Ectodermal cell (in vitro differentiated cells): Measurements from ENCODE around the gene ADAMTS2.

Source experiments
- H3K27ac ChIP-seq: 2 replicates; pipeline ENCODE4 v1.7.0; 2013; ENCODE audit warnings: mild to moderate bottlenecking, low read depth, low read length; ENCODE audit not compliant: insufficient read depth, poor library complexity, severe bottlenecking
- H3K27me3 ChIP-seq: 2 replicates; pipeline ENCODE4 v1.7.0; 2013; ENCODE audit warnings: mild to moderate bottlenecking, low read length; ENCODE audit not compliant: insufficient read depth, control insufficient read depth, poor library complexity, severe bottlenecking
- H3K36me3 ChIP-seq: one replicate; pipeline ENCODE4 v1.7.0; 2013; ENCODE audit warnings: low read length; ENCODE audit not compliant: control insufficient read depth, insufficient read depth
- H3K4me1 ChIP-seq: one replicate; pipeline ENCODE4 v1.7.0; 2013; ENCODE audit warnings: low read length; ENCODE audit not compliant: control insufficient read depth, insufficient read depth
- H3K4me3 ChIP-seq: 2 replicates; pipeline ENCODE4 v1.7.0; 2013; ENCODE audit warnings: low read depth, low read length, control low read depth; ENCODE audit not compliant: insufficient read depth
- H3K9me3 ChIP-seq: 2 replicates; pipeline ENCODE4 v1.7.0; 2013; ENCODE audit warnings: mild to moderate bottlenecking, low read length, moderate library complexity; ENCODE audit not compliant: control insufficient read depth
- WGBS, 2 experiments: methylation state at CpG; one replicate each; pipeline ENCODE4 v1.1.7; 2013; ENCODE audit warnings: missing lambda C conversion rate in 2 of 2; 5-methylcytosine and 5-hydroxymethylcytosine counted together

The ADAMTS2 gene

GRCh38 chr5:179378116-179378440, 32.8 kb upstream of the ADAMTS2 start:
- no peak overlapping the region for H3K27ac ChIP-seq
- 79 to 84% methylated on average over 5 of the region's 5 CpGs for WGBS, 2 experiments
- no peaks in the 10 kb centered on the region for H3K4me1 ChIP-seq
- no peaks in the 10 kb centered on the region for H3K9me3 ChIP-seq
- H3K36me3 ChIP-seq, result no peaks in the 10 kb centered on the region
- no peaks in the 10 kb centered on the region for H3K27me3 ChIP-seq
- no peak overlapping the region for H3K4me3 ChIP-seq

DNA sequence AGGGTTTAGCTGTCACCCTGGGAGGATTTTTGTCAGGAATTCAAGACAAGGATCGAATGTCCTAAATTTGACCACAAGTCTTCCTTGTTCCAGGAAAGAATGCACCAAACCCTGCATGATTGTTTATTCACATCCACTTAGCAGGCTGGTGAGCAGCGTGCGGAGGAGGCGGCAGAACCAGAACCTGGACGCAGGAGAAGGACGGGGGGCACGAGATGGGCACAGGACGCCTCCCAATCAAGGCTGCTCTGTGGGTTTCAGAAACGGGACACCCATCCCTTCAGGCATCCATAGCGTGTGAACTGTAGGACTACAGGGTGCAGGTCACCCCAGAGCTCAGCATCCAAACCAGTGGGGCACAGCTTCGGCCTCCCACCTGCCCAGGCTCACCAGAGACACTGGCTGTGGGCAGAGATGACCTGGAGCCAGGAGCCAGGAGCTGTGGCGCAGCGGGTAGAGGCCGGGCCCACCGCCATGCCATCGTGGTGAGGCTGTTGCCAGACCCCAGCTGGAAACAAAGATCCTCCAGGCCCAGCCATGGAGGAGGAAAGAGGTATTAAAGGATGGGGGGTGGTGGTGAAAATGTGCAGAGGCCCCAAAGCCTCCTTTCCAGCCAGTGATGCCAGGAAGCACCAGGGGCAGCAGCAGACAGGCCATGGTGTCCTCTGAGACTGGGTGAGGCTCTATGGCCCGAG, 32.3 kb upstream of the ADAMTS2 start:
- WGBS, 2 experiments, result 89% methylated on average over 17 of the region's 17 CpGs
- Histone ChIP-seq H3K36me3 (no peaks in the 10 kb centered on the region), H3K9me3 (no peaks in the 10 kb centered on the region), H3K27ac (no peak overlapping the region), H3K4me3 (no peak overlapping the region), H3K4me1 (no peaks in the 10 kb centered on the region), H3K27me3 (no peaks in the 10 kb centered on the region)

DNA sequence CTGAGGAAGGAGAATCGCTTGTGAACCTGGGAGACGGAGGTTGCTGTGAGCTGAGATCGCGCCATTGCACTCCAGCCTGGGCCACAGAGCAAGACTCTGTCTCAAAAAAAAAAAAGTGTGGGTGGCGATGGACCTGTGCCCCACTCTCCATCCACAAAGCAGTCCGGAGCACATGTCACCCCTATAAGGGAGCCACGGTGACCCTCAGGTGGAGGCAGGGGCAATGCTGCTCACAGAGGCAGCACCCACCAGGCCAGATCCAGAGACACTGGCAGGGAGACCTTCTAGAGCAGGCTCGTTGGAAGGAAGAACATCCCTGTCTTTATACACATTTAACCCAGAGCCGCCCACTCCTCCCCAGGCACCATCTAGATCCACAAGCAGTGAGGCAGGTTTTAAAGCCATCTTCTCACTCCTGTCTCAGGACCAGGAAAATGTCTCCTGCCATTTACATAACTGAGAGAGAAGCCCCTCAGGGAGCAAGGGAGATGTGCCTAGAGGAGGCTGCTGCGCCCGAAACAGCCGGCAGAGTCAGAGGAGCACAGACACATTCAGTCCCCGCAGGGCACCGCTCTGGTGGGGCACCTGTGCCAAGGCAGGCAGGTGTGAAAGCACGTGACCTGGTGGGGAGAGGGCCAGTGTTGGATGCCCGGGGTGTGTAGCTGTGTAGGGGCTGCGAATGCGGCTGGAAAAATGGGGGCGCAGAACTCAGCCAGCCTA, 31.6 kb upstream of the ADAMTS2 start:
- Histone ChIP-seq H3K36me3 (no peaks in the 10 kb centered on the region), H3K4me1 (no peaks in the 10 kb centered on the region), H3K27ac (no peak overlapping the region), H3K9me3 (no peaks in the 10 kb centered on the region), H3K4me3 (no peak overlapping the region), H3K27me3 (no peaks in the 10 kb centered on the region)
- 88 to 91% methylated on average over 19 of the region's 19 CpGs for WGBS, 2 experiments

- Histone ChIP-seq H3K27me3 (no peaks in the 10 kb centered on the region), H3K4me3 (no peak overlapping the region), H3K9me3 (no peaks in the 10 kb centered on the region), H3K27ac (no peak overlapping the region), H3K4me1 (no peaks in the 10 kb centered on the region), H3K36me3 (no peaks in the 10 kb centered on the region)
- 87 to 92% methylated on average over 2 of the region's 2 CpGs for WGBS, 2 experiments
These were observed 30.6 kb upstream of the ADAMTS2 start for GRCh38 chr5:179375831-179376365.

DNA sequence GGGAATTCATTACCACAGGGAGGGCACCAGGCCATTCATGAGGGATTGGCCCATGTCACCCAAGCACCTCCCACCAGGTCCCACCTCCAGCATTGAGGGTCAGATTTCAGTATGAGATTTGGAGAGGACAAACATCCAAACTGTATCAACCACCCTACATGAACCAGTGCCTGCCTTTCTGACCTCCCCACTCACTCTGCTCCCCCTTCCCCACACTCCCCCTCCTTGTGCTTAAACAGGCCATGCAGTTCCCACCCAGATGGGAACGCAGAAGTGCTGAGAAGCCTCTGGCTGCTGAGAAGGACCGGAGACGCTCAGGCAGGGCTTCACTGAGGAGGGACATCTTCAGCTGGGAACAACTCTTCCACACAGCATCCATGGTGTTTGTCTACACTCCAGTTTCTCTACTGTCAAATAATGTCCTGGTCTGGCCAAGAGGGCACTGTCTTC, 30.0 kb upstream of the ADAMTS2 start:
- no peak overlapping the region for H3K4me3 ChIP-seq
- no peaks in the 10 kb centered on the region for H3K27me3 ChIP-seq
- H3K36me3 ChIP-seq, result no peaks in the 10 kb centered on the region
- H3K27ac ChIP-seq, result no peak overlapping the region
- 88 to 90% methylated on average over 3 of the region's 3 CpGs for WGBS, 2 experiments
- H3K9me3 ChIP-seq, result no peaks in the 10 kb centered on the region
- no peaks in the 10 kb centered on the region for H3K4me1 ChIP-seq

DNA sequence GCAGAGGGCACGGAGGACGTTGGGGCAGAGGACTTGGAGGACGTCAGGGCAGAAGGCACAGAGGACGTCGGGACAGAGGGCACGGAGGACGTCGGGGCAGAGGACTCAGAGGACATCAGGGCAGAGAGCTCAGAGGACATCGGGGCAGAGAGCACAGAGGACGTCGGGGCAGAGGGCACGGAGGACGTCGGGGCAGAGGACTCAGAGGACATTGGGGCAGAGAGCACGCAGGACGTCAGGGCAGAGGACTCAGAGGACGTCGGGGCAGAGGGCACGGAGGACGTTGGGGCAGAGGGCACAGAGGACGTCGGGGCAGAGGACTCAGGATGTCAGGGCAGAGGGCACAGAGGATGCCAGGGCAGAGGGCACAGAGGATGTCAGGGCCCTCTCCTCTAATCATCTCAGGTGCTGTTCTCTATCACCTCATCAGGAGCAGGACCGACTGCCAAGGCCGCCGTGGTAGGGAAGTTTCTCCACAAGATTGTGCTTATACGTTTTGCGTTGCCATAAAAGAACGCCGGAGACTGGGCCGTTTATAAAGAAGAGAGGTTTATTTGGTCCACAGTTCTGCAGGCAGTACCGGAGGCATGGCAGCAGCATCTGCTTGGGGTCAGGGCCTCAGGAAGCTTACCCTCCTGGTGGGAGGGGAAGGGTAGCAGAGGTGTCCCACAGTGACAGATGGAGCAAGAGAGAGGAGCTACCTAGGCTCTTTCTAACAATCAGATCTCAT, 29.4 kb upstream of the ADAMTS2 start:
- WGBS, 2 experiments, result 92 to 93% methylated on average over 31 of the region's 31 CpGs
- no peak overlapping the region for H3K4me3 ChIP-seq
- H3K9me3 ChIP-seq, result no peaks in the 10 kb centered on the region
- H3K36me3 ChIP-seq, result no peaks in the 10 kb centered on the region
- no peaks in the 10 kb centered on the region for H3K4me1 ChIP-seq
- no peak overlapping the region for H3K27ac ChIP-seq
- H3K27me3 ChIP-seq, result no peaks in the 10 kb centered on the region

- Histone ChIP-seq H3K4me3 (no peak overlapping the region), H3K9me3 (no peaks in the 10 kb centered on the region), H3K36me3 (no peaks in the 10 kb centered on the region), H3K27ac (no peak overlapping the region), H3K4me1 (no peaks in the 10 kb centered on the region), H3K27me3 (no peaks in the 10 kb centered on the region)
- WGBS, 2 experiments, result 88 to 90% methylated on average over 20 of the region's 20 CpGs
These were observed 28.8 kb upstream of the ADAMTS2 start for GRCh38 chr5:179373961-179374505.

DNA sequence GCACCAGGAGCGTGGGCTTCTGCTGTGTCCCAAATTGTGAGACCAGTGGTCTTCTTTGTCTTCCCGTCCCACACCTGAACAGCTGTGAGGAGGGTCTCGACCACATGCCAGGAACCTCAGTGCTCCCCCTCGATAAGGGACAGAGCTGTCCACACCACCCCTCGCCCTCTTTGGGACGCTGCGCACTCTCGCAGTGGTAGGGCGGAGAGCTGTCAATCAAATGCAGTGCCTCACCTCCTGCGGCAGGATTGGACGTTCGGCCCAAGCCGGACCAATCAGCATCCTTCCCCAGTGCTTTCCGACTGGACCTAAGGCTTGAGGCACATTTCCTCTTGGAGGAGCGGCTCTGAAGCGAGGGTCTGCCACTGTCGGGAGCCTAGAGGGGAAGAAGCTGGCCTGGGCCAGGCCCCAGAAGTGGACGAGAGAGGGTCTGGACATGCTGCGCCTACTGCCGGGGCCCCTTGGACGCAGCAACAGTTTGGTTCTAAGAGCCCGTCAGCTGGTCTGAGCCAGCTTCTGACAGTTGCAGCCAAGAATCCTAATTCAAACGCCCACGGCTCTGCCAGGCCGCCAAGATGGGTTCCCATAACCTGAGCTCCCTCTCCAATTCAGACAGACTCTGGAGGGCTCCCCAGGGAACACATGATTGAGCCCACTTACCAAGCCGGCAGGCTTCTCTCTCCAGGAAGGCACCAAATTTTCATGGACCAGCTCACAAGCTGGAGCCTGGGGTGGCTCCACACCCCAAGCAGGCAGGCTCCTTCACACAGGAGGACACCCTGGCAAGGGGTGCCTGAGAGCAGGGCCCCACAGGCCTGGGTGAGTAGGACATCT, 28.1 kb upstream of the ADAMTS2 start:
- Histone ChIP-seq H3K4me3 (no peak overlapping the region), H3K27me3 (no peaks in the 10 kb centered on the region), H3K4me1 (no peaks in the 10 kb centered on the region), H3K9me3 (no peaks in the 10 kb centered on the region), H3K27ac (no peak overlapping the region), H3K36me3 (no peaks in the 10 kb centered on the region)
- WGBS, 2 experiments, result 89% methylated on average over 26 of the region's 26 CpGs

DNA sequence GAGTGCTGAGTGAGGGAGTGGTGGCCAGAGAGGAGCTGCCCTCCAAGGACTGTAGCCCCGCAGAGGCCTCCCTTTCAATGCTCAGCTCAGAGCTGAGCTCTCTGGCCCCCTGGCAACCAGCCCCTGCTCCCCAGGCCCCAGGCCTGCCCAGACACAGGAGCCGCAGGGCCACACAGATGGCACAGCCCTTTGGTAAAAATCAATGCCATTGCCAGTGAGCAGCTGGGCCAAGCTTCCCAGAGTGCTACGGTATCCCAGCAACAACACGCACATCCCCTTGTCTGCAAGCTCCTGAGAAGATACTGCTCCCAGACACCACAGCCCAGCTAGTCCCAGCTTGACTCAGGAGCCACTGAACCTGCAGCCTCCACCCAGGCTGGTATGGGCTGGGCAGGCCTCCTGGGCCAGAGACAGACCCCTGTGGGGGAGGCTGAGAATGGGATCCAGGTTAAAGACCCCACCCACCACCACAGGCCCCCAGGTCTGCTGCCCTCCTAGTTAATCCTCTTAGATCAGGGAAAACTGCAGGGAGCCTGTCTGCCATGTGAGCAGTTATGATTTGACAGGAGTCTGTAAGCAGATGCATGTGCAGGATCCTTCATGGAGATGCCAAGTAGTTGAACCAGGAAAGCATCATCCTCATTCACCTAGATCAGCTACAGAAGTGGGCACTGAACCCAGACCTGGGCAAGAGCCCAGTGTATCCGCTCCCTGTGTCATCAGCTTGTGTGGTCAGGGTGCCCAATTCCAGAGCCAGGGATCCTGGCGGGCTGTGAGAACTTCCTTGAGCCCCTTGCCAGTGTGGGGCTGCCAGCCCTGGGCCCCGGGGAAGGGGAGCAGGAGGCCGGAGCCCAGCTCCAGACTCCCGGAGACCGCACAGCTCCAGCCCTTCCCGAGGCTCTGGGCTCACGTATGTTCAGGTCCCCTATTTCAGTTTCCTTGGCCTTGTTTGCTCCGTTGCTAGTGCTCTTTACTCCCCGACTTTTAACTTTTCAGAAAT, 26.7 kb upstream of the ADAMTS2 start:
- H3K27ac ChIP-seq, result no peak overlapping the region
- H3K36me3 ChIP-seq, result no peaks in the 10 kb centered on the region
- H3K9me3 ChIP-seq, result no peaks in the 10 kb centered on the region
- WGBS, 2 experiments, result 89 to 91% methylated on average over 14 of the region's 14 CpGs
- no peaks in the 10 kb centered on the region for H3K4me1 ChIP-seq
- no peak overlapping the region for H3K4me3 ChIP-seq
- no peaks in the 10 kb centered on the region for H3K27me3 ChIP-seq
